Left renal cortex interstitium (tissue), 4 donors: ENCODE measurements around the gene SUSD2. TPM values are rescaled to one million over a fixed set of nuclear protein-coding genes. Genes with fewer than 3 reads are reported as not detected.

Experiments used
- DNase-seq, 4 donors: peaks; one replicate each; pipeline ENCODE4 v3.0.0-alpha.2; 2013; ENCODE audit warnings: low read depth in 4 of 4, low spot score in 2 of 4, missing footprints in 1 of 4
- polyA plus RNA-seq, 4 donors: library from polyadenylated mRNA; unstranded; fragments of 120-200 nt; gene quantifications; one replicate each; pipeline ENCODE4 v1.2.1, GENCODE V29; 2013; ENCODE audit not compliant: insufficient read length in 4 of 4

Gene SUSD2
- polyA plus RNA-seq, 4 donors = 12.4 to 25.9 (median 16.0) TPM

DNA sequence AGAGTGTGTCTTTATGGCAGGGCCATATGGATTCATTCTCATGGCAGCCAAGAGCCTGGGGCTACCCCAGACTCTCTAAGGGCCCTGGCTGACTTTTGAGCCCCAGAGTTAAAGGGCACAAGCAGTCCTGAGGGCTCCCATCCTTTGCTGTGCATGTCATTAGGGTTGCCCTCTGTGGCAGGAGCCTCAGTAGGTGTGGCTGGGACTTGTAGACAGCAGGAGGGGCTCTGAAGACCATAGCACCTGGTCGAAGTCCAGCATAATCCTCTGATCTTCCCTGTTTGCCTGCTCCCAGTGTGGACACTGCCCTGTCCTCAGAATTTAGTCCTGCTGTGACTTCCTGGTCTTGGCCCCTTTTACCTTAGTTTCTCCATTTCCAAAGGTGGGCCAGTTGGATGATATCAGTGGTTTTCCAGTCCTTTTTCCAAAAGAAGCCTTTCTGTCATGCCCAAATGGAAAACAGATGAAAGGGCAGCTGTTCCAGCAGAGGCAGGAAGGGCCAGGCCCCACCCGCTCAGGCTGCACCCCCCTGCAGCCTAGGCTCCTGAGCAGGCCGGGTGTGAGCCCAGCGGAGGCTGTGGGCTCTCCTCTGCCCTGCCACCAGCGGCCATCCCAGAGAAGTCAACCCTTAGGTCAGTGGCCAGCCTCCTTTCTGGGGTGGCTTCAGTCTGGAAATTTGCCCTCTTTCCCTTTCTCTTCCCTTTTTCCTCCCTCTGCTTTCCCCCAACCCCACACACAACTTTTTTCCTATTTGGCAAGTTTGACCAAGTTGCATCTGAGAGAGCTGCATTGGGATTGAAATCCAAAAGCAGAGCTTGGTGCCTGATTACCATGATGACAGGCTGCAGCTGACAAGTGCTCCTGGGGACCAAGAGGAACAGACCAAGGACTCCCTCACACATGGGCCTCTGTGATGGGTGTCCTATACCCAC is 32.8 kb upstream of the SUSD2 start:
- DNase-seq = no peak

- no peak for DNase-seq
Measured at GRCh38 chr22:24149198-24149590, 32.1 kb upstream of the SUSD2 start.

GRCh38 chr22:24153353-24153752 is 27.9 kb upstream of the SUSD2 start:
- DNase-seq = no peak

DNA sequence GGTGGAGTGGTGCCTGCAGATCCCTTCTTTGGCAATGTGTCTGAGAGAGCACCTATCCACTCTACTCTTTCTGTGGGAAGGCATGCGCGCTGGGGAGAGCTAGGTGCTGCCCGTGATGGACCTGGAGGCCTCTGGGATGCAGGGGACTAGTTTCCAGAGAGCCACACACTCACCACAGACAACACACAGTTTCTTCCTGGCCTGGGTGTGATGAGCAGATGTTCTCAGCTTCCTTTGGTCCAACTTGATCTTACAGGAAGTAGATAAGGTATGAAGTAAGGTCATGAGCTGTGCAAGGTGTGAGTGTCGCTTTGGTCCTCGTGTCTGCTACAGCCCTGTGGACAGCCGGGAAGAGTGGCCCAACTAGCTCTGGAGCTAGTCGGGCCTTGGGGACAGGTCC is 27.3 kb upstream of the SUSD2 start:
- DNase-seq = no peak

DNA sequence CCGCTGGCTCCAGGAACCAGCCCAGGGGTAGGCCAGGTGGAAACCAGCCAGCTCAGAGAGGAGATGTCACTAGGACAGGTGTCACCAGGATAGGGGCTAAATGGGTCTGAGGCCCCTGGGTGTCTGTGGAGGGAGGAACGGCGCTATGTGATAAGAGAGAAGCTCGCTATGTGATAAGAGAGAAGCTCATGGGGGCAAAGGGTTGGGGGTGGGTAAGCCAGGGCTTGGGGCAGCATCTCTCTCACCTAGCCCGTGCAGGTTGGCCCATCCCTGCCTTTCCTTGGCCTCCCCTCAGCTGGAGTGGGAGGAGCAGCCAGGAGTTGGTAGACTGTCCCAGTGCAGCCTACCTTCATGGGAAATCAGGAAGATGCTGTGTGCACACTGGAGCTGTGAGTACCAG is 26.5 kb upstream of the SUSD2 start:
- no peak for DNase-seq

- peak in 1 of 4 donors; percentile 50 for DNase-seq
Measured at GRCh38 chr22:24155627-24156140, 25.6 kb upstream of the SUSD2 start.

- peak in 1 of 4 donors; percentile 28 for DNase-seq
Measured at GRCh38 chr22:24156141-24156912, 25.0 kb upstream of the SUSD2 start.

GRCh38 chr22:24156913-24157821 is 24.1 kb upstream of the SUSD2 start:
- DNase-seq = peak in 1 of 4 donors; percentile 35

DNA sequence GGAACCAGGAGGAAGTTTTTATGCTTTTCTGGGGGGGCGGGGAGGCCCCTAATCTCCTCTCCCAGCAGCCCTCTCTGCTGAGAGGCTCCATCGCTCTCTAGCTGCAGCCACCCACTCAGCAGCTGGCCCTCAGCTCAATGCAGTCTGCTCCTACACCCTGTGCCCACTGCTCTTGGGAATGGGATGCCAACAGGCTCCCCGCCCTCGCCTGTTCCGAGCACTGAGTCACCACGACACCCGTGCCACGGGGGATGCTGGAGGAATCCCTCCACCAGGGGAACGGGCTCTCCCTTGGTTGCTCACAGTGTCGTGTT is 23.5 kb upstream of the SUSD2 start:
- no peak for DNase-seq

DNA sequence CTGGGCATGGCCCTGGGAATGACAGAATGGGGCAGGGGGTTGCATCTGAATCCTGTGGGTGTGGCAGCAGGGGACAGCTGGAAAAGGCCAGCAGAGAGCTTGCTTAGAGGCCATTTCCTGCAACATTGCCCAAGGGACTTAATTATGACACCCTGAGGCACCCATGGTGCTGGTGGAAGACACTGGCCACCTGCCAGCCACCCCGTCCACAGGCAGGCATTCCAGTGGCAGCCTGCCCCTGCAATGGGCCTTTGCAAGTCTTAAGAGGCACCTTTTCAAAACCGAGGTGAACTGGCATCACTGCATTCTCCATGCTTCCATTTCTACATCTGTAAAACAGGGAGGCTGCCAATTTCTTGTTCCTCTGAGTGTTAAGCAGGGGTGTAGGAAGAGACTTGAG is 21.6 kb upstream of the SUSD2 start:
- no peak for DNase-seq

- no peak for DNase-seq
Measured at GRCh38 chr22:24160546-24160945, 20.7 kb upstream of the SUSD2 start.

DNA sequence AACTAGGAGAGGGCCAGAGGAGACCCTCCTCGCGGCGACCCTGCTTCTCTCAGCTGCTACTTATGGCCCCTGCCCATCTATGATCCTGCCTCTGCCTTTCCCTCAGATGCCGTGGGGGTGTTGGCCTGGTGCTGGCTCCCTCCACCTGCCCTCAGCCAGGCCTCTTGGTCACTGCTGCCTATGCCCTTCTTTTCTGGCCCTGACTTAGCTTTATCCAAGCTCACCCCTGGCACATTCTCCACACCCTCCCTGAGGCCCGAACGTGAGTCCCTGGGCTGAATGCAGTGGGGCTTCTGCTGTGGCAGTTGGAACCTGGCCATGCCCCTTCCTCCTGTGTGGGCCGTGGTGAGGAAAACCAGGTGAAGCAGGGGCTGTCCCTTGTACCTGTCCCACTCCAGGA is 19.8 kb upstream of the SUSD2 start:
- no peak for DNase-seq

DNA sequence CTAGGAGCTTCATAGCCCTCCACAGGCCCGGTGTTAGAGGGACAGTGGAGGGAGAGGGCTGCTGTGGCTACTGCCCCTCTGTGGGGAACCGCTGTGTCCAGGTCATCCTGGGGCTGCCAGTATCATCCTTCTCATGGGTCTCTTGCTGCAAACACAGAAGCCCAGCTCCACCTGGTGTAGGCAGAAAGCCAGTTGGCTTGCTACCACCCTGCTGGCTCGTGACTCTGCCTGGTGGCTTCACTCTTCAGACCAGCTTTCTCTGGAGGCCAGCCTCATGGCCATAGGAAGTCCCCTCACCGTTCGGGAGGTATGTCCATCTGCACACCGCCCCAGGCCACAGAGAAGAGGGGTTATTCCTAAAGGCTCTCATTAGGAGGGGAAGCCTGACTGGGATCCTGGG is 19.4 kb upstream of the SUSD2 start:
- no peak for DNase-seq

GRCh38 chr22:24162436-24162835 is 18.9 kb upstream of the SUSD2 start:
- no peak for DNase-seq

GRCh38 chr22:24164243-24164642 is 17.0 kb upstream of the SUSD2 start:
- no peak for DNase-seq

- no peak for DNase-seq
Measured at GRCh38 chr22:24164940-24165339, 16.3 kb upstream of the SUSD2 start.

GRCh38 chr22:24165673-24166072 is 15.6 kb upstream of the SUSD2 start:
- DNase-seq = no peak

GRCh38 chr22:24166811-24167210 is 14.5 kb upstream of the SUSD2 start:
- DNase-seq = no peak

GRCh38 chr22:24169439-24170058 is 11.7 kb upstream of the SUSD2 start:
- no peak for DNase-seq

- no peak for DNase-seq
Measured at GRCh38 chr22:24170188-24170587, 11.1 kb upstream of the SUSD2 start.
